Iris pigment epithelial cell (primary cell): ENCODE results near the gene CX3CL1.
"Not testable (repeated sequence)": the region's sequence is repeated elsewhere in the genome, so short reads cannot be mapped to it uniquely, and the experiment has no call there.

Experiments
- DNase-seq: peaks from one replicate; pipeline ENCODE4 v3.0.0-alpha.2; 2011; ENCODE audit warnings: low read depth

Gene CX3CL1

DNA sequence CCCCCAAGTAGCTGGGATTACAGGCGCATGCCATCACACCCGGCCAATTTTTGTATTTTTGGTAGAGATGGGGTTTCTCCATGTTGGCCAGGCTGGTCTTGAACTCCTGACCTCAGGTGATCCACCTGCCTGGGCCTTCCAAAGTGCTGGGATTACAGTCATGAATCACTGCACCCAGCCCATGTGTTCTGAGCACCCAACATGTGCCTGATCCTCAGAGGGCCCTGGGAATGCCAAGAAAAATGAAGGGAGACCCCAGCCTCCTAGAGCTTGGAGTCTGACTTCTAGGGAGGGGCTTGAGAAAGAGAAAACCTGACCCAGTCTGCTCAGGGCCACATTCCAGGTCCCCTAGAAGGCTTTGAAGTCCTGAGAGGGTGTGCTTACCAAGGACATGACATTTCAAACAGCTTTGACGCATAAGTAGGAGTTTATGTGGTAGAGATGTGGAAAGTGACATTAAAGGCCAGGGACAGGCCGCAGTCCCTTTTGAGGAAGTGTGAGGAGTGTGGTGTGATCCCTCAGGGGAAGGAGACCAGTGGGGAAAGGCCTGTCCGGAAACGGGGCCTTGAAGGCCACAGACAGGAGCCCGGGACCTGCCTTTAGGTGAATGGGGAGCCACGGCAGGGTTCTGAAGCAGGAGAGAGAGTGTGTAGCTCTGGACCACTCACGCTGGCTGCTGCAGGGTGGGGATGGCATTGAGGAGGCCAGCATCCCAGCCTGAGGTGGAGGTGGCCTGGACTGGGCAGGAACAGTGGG, 14.8 kb upstream of the CX3CL1 start:
- no peak for DNase-seq

DNA sequence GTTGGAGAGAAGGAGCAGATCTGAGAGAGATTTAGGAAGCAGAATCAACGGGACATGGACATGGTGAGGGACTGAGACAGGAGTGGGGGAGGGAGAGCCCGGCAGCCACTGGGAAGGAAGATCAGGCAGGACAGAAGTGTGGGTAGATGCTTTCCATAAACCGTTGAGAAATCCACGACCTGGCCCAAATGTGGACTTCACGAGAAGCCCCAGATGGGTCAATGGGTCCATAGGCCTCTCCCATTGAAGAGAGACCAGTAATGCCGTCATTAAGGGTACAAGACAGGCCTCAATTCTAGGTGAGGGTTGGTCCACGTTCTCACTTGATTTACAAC, 14.2 kb upstream of the CX3CL1 start:
- DNase-seq = no peak

DNA sequence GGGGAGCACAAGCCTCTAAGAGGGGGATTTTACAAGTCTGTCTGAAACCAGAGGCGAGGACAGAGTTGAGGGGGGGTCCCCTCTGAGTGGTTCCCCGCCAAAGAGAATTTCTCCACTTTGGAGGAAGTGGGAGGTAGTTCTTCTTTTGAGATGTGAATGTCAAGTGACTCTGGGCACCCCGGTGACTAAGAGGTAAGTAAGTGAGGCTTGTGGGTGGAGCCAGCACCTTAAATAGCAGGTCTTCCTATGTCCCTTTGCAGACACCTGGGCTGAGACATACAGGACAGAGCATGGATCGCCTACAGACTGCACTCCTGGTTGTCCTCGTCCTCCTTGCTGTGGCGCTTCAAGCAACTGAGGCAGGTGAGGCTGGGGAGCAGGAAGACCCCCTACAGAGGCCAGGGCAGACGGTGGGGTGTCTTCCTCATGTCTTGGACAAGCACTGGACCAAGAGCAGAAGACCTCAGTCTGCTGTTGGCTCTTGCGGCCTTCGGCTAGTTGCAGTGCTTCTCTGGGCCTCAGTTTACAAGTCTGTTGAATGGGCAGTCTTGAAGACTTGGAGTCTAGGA, 13.7 kb upstream of the CX3CL1 start, which contains the start of gene CCL22:
TSS of gene CCL22 (plus strand) at position 257 of the 569 bp plus-strand sequence. CDS start at position 291, 34 bp downstream.
- DNase-seq = no peak

GRCh38 chr16:57360321-57360935, 11.9 kb upstream of the CX3CL1 start:
- no peak for DNase-seq

GRCh38 chr16:57361404-57361803, 10.9 kb upstream of the CX3CL1 start:
- no peak for DNase-seq

- no peak for DNase-seq
Observed at GRCh38 chr16:57364143-57364542, 8.1 kb upstream of the CX3CL1 start.

GRCh38 chr16:57366544-57367040, 5.7 kb upstream of the CX3CL1 start:
- DNase-seq = no peak

DNA sequence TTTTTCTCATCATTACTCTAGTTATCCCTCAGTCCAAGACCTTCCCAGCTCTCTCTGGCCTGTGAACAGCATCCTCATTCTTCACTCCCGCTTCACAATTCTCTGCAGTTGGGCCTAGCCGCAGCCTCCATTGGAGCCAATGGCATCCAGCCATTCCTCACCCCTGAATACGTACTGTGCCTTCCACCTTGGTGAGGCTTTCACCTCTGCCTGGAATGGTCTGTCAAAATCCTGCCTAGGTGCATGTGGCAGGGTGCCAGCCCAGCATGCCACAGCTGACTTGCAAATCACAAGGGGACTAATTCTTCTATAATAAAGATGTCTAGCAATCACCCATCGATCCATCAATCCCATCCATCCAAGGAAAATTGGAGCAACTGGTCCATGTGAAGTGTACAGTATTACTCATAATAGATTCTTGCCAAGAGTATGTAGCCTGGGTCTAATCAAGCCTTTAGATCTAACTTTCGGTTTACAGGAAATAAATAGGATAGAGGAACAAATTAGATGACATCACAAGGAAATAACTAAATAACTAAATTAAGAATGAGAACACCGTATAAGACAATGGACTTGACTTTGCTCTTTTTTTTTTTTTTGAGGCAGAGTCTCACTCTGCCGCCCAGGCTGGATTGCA, 5.1 kb upstream of the CX3CL1 start:
- DNase-seq = peak; percentile 31

GRCh38 chr16:57371494-57372371, 557 bp upstream of the CX3CL1 start:
- peak; percentile 6 for DNase-seq

- no peak for DNase-seq
Observed at GRCh38 chr16:57373117-57373947, 1.0 kb downstream of the CX3CL1 start.

- peak; percentile 17 for DNase-seq
Observed at GRCh38 chr16:57374067-57374534, 1.8 kb downstream of the CX3CL1 start.

DNA sequence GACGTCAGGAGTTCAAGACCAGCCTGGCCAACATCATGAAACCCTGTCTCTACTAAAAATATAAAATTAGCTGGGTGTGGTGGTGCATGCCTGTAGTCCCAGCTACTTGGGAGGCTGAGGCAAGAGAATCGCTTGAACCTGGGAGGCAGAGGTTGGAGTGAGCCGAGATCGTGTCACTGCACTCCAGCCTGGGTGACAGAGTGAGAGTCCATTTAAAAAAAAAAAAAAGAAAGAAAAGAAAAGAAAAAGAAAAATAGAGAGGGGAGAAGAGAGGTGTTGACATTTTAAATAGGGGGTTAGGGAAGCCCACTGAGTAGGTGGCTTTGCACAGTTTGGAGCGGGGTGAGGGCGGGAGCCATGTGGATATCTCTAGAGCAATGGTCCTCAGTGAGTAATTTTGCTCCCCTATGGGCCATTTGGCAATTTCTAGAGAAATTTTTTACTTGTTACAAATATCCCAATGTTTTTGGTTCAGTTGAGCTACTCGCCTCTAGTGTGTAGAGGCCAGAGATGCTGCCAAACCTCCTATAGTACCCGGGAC, 2.7 kb downstream of the CX3CL1 start:
- DNase-seq = not testable (repeated sequence)

GRCh38 chr16:57376313-57376818, 4.1 kb downstream of the CX3CL1 start:
- no peak for DNase-seq

DNA sequence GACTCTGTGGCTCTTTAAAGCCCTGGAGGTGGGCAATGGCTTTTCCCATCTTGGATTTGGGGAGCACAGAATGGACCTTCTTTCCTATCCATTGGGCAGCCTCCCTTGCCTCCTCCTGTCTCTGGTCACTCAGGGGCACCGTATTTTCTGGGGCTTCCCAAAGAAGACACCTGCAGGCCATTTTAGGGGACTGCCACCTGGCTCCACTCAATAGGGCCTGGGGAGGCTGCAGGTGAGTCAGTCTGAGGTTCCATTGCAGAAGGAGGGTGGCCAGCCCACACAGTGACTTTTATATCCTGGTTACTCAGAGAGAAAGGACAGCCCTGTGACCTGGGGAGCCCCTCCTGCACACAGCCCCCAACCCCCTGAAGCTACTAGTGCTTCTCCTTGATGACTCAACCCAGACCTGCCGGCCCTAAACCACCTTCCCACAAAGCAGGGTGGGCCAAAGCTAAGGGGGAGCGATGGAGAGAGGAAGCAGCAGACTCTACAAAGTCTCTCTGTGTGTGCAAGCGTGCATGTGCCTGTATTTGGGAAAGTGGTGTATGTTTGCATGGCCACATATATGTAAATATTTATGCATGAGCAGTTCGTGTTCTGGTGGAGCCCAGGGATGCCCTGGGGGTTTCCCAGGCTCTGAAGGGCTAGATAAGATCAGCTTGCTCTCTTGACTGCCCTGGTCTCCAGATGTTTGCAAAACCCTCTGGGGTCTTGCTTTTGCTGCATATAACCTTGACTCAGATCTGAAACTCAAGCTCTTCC, 5.0 kb downstream of the CX3CL1 start:
- peak; percentile 8 for DNase-seq

GRCh38 chr16:57379579-57379978, 7.3 kb downstream of the CX3CL1 start:
- peak; percentile 4 for DNase-seq

- peak; percentile 16 for DNase-seq
Observed at GRCh38 chr16:57380671-57381462, 8.6 kb downstream of the CX3CL1 start.

DNA sequence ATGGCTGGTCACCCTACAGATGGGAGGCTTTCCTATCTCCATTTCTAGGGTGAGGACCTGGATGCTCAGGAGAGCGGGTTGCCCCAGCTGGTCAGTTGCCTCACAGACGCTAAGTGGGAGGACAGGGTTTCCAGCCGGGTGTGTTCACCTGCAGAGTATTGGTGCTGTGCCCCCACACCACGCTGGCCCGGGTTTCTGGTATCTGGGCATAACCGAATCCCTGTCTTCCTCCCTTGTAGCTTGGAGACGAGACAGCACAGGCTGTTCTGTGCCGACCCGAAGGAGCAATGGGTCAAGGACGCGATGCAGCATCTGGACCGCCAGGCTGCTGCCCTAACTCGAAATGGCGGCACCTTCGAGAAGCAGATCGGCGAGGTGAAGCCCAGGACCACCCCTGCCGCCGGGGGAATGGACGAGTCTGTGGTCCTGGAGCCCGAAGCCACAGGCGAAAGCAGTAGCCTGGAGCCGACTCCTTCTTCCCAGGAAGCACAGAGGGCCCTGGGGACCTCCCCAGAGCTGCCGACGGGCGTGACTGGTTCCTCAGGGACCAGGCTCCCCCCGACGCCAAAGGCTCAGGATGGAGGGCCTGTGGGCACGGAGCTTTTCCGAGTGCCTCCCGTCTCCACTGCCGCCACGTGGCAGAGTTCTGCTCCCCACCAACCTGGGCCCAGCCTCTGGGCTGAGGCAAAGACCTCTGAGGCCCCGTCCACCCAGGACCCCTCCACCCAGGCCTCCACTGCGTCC, 9.7 kb downstream of the CX3CL1 start:
- DNase-seq = no peak
